ENCODE results near the gene HUWE1. TPM values are rescaled to one million over a fixed set of nuclear protein-coding genes. Genes with fewer than 3 reads are reported as not detected.

Gene HUWE1
- total RNA-seq, 1 experiment from 2014 or later = 76.3 TPM

- no peak for DNase-seq (ENCODE audit: low read depth)
Measured at GRCh38 chrX:53684415-53685192, 1.9 kb downstream of the HUWE1 start.

- DNase-seq (ENCODE audit: low read depth) = peak; percentile 97
Measured at GRCh38 chrX:53683556-53684414, 2.7 kb downstream of the HUWE1 start.

GRCh38 chrX:53682885-53683555 is 3.5 kb downstream of the HUWE1 start:
- DNase-seq (ENCODE audit: low read depth) = peak; percentile 57

GRCh38 chrX:53681661-53682060 is 4.9 kb downstream of the HUWE1 start:
- DNase-seq (ENCODE audit: low read depth) = peak; percentile 6

- peak; percentile 5 for DNase-seq (ENCODE audit: low read depth)
Measured at GRCh38 chrX:53678667-53679066, 7.9 kb downstream of the HUWE1 start.

- no peak for DNase-seq (ENCODE audit: low read depth)
Measured at GRCh38 chrX:53677286-53677685, 9.2 kb downstream of the HUWE1 start.

- no peak for DNase-seq (ENCODE audit: low read depth)
Measured at GRCh38 chrX:53674581-53674980, 11.9 kb downstream of the HUWE1 start.

- no peak for DNase-seq (ENCODE audit: low read depth)
Measured at GRCh38 chrX:53669258-53669657, 17.3 kb downstream of the HUWE1 start.

- DNase-seq (ENCODE audit: low read depth) = no peak
Measured at GRCh38 chrX:53666171-53666570, 20.3 kb downstream of the HUWE1 start.

GRCh38 chrX:53660004-53660403 is 26.5 kb downstream of the HUWE1 start:
- no peak for DNase-seq (ENCODE audit: low read depth)

GRCh38 chrX:53659039-53659438 is 27.5 kb downstream of the HUWE1 start:
- no peak for DNase-seq (ENCODE audit: low read depth)

GRCh38 chrX:53656845-53657244 is 29.7 kb downstream of the HUWE1 start:
- DNase-seq (ENCODE audit: low read depth) = no peak

GRCh38 chrX:53654376-53654775 is 32.1 kb downstream of the HUWE1 start:
- no peak for DNase-seq (ENCODE audit: low read depth)

GRCh38 chrX:53644751-53645150 is 41.8 kb downstream of the HUWE1 start:
- DNase-seq (ENCODE audit: low read depth) = no peak

GRCh38 chrX:53642337-53642736 is 44.2 kb downstream of the HUWE1 start:
- DNase-seq (ENCODE audit: low read depth) = no peak

GRCh38 chrX:53639257-53639656 is 47.3 kb downstream of the HUWE1 start:
- no peak for DNase-seq (ENCODE audit: low read depth)

- DNase-seq (ENCODE audit: low read depth) = peak; percentile 8
Measured at GRCh38 chrX:53637479-53637878, 49.0 kb downstream of the HUWE1 start.

- no peak for DNase-seq (ENCODE audit: low read depth)
Measured at GRCh38 chrX:53631156-53631555, 55.4 kb downstream of the HUWE1 start.

- no peak for DNase-seq (ENCODE audit: low read depth)
Measured at GRCh38 chrX:53630261-53630660, 56.3 kb downstream of the HUWE1 start.

GRCh38 chrX:53622431-53622830 is 64.1 kb downstream of the HUWE1 start:
- DNase-seq (ENCODE audit: low read depth) = no peak

- no peak for DNase-seq (ENCODE audit: low read depth)
Measured at GRCh38 chrX:53621418-53621986, 65.0 kb downstream of the HUWE1 start.

GRCh38 chrX:53616946-53617345 is 69.6 kb downstream of the HUWE1 start:
- no peak for DNase-seq (ENCODE audit: low read depth)

Data from LHCN-M2 (cell line).